Heart left ventricle (tissue), 13 donors: Measurements from ENCODE around the gene TPTE.
"Not testable (repeated sequence)": the region's sequence is repeated elsewhere in the genome, so short reads cannot be mapped to it uniquely, and the experiment has no call there.

Experiments
- POLR2A ChIP-seq, 2 donors: fragments of 450-650 bp; IDR thresholded peaks; one replicate each; pipeline ENCODE4 v1.6.1; 2017; ENCODE audit warnings: antibody characterized with exemption in 2 of 2, mild to moderate bottlenecking in 2 of 2, moderate library complexity in 2 of 2
- TF ChIP-seq, protein P1 (sequence below), 12 donors: fragments of 200-600 bp; sonication (generic) in 4 of 12; IDR thresholded peaks; one replicate each; pipeline versions ENCODE4 v1.5.0 to v1.8.0; 2018 to 2022; ENCODE audit warnings: antibody characterized with exemption in 12 of 12, mild to moderate bottlenecking in 5 of 12
- donor health status: ischemic (EF 13 %, LVEDD 7.1; RV severe dilation, severe dysfunction).
- donor health status: DM: no; HTN: yes; CAD: no.
- donor health status: DM: no; HTN: no; CAD: no.
- donor health status: ischemic (EF 25% LVEDD 6.9; RV normal size, moderate dysfunction).
- donor health status: ischemic (EF 25% LVEDD 5.7; RV mildly dilated, moderate dysfunction).
- donor health status: ischemic (EF 35%, LVEDD 5.7; RV mildly dilated, moderate dysfunction).
- donor health status: nonischemic (EF 11% LVEDD 7.7; RV severe dilation, severe dysfunction).
- donor health status: DM: yes; HTN: yes; CAD: no.
- donor health status: PGD.
- donor health status: ischemic (EF 29% LVEDD 5.4; RV normal size, mild dysfunction).
- donor health status: nonischemic (EF 23%, LVEDD 6.1; RV moderate dilation, normal function).

DNA sequence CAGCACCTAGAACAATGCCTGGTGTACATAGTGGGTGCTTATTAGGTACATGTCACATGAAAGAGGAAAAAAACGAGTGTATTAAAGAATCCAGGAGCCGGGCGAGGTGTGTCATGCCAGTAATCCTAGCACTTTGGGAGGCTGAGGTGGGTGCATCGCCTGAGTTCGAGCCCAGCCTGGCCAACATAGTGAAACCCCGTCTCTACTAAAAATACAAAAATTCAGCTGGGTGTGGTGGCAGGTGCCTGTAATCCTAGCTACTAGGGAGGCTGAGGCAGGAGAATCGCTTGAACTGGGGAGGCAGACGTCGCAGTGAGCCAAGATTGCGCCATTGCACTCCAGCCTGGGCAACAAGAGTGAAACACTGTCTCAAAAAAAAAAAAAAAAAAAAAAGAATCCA, 3.5 kb upstream of the TPTE start:
- TF ChIP-seq, protein P1, sequence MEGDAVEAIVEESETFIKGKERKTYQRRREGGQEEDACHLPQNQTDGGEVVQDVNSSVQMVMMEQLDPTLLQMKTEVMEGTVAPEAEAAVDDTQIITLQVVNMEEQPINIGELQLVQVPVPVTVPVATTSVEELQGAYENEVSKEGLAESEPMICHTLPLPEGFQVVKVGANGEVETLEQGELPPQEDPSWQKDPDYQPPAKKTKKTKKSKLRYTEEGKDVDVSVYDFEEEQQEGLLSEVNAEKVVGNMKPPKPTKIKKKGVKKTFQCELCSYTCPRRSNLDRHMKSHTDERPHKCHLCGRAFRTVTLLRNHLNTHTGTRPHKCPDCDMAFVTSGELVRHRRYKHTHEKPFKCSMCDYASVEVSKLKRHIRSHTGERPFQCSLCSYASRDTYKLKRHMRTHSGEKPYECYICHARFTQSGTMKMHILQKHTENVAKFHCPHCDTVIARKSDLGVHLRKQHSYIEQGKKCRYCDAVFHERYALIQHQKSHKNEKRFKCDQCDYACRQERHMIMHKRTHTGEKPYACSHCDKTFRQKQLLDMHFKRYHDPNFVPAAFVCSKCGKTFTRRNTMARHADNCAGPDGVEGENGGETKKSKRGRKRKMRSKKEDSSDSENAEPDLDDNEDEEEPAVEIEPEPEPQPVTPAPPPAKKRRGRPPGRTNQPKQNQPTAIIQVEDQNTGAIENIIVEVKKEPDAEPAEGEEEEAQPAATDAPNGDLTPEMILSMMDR (IDR thresholded peaks at IDR 0.05), result not testable (repeated sequence)
- not testable (repeated sequence) for TF ChIP-seq POLR2A (IDR thresholded peaks at IDR 0.05)
